Measurements from ENCODE around the gene CLCA2.

Gene CLCA2

DNA sequence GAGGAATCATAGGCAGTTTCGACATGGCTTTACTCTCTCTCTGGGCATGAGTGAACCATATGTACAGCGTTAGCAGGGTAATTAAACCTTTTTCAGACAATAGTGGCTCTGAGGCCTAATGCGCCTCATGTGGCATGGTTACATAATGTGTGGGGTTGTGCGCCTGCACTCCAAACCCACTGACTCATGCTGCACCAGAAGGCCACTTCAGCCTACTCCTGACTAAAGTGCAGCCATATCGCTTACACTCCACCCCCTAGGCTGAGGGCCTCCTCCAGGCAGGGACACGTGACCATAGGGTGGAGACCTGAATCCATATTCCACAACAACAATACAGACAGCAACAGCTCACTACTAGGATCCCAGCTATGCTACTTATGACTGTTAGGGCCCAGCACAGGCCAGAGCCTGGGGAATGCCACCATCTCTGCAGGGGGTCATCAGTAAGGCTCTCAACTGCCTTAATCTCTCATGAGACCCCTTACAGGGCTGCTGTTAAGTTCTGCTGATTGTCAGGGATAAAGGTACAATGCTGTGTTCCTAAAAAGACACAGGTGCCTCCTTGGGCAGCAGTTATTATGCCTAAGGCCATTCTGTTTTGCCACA lies 14.5 kb upstream of the CLCA2 start:
- H3K4me3 Mint-ChIP-seq, result no peak overlapping the region
- H3K4me1 Mint-ChIP-seq (ENCODE audit: low read depth), result no peaks in the 10 kb centered on the region
- H3K9me3 Mint-ChIP-seq (ENCODE audit: low read depth), result no peaks in the 10 kb centered on the region
- H3K36me3 Mint-ChIP-seq, result no peaks in the 10 kb centered on the region
- H3K27ac Mint-ChIP-seq, result no peak overlapping the region
- H3K27me3 Mint-ChIP-seq, result no peaks in the 10 kb centered on the region

DNA sequence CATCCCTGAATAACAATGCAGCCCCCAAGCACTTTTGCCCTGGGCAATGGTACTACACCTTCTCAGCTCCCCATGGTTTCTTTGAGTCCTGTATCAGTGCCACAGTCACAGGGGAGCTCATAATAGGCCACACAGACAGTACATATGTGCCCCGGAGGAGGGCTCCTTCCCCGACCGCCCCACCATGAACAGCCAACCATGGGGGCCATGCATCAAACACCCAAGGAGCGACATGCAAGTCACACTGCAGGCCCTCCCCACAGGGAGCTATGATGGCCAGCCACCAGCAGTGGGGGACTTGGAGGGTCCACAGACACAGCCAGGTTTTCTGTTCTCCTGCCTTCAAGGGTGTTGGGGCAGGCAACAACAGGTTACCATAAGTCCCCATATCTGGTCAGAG lies 13.1 kb upstream of the CLCA2 start:
- Mint-ChIP-seq H3K4me1 (ENCODE audit: low read depth) (no peaks in the 10 kb centered on the region), H3K27me3 (no peaks in the 10 kb centered on the region), H3K9me3 (ENCODE audit: low read depth) (no peaks in the 10 kb centered on the region), H3K36me3 (no peaks in the 10 kb centered on the region), H3K27ac (no peak overlapping the region), H3K4me3 (no peak overlapping the region)

DNA sequence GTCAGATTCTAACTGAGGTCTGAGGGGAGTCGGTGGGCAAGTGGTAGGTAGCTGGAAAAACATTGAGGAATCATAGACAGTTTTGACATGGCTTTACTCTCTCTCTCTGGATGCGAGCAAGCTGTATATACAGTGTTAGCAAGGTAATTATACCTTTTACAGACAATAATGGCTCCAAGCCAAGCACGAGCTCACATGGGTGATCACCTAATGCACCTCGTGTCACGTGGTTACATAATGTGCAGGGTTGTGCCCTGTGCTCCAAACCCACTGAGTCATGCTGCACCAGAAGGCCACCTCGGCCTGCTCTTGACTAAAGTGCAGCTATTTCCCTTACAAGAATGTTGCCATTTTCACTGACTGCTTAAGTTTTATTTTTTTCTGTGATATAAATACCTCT lies 7.6 kb upstream of the CLCA2 start:
- Mint-ChIP-seq H3K27ac (no peak overlapping the region), H3K36me3 (no peaks in the 10 kb centered on the region), H3K9me3 (ENCODE audit: low read depth) (no peaks in the 10 kb centered on the region), H3K27me3 (no peaks in the 10 kb centered on the region), H3K4me1 (ENCODE audit: low read depth) (peaks cover 2% of the 10 kb centered on the region), H3K4me3 (no peak overlapping the region)

DNA sequence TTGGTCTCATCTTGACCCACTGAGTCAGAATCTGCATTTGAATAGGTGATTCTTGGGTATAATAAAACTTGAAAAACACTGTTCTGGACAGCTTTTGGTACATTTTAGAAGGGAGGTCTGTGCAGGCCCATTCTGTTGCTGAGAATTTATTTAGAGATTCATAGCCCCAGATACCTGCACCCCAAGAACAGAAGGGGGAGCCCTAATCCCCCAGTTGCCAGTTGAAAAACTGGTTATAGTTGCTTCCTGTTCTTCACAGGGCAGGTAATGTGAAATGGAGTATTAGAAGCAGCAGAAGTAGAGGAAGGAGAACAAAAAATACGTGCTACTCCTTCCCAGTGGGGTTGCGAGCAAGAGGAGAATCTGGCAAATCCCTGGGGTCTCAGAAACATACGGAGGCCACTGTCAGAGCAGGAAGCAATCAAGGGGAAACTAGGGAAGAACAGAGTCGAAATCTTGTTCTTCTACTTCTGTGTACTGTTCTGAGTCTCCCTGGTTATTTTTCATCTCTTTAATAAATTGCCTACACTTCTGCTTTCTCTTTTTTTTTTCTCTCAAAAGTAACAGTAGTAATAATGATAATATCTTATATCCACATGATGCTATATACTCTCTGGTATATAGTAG lies 4.6 kb upstream of the CLCA2 start:
- H3K4me1 Mint-ChIP-seq (ENCODE audit: low read depth), result peaks cover 2% of the 10 kb centered on the region
- H3K36me3 Mint-ChIP-seq, result no peaks in the 10 kb centered on the region
- no peak overlapping the region for H3K27ac Mint-ChIP-seq
- H3K9me3 Mint-ChIP-seq (ENCODE audit: low read depth), result no peaks in the 10 kb centered on the region
- no peaks in the 10 kb centered on the region for H3K27me3 Mint-ChIP-seq
- peak overlapping the region; percentile 55 for H3K4me3 Mint-ChIP-seq

DNA sequence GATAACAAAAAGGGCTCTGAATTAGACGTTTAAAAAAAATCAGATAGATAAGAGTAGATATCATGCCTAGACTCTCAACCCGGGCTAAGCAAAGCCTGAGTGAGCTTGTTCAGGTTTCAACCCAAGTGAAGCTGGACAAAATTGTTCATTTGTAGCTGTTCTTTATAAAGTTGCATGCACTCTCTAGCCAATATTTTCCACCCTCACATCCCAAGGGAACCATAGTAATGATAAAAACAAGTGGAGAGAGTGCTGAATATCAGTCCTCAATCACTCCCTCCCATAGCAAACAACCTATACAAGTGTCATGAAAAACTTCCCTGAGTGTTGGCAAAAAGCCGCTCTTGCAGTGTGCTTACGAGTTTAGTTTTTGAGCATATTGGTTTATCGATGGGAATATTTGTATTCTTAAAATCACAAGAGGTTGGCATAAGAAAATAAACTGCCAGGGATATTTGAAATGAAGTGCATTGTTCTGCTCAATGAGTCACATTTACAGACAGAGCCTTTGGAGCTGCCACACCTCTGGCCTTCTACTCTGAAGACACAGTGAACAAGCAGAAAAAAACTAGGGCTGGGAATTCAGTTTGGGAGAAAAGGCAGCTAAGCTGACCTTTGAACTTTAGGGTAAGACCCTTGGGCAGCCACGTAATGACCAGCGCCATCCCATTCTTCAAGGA lies 2.2 kb upstream of the CLCA2 start:
- H3K4me1 Mint-ChIP-seq (ENCODE audit: low read depth), result peaks cover 2% of the 10 kb centered on the region
- no peaks in the 10 kb centered on the region for H3K36me3 Mint-ChIP-seq
- H3K27me3 Mint-ChIP-seq, result no peaks in the 10 kb centered on the region
- no peak overlapping the region for H3K27ac Mint-ChIP-seq
- no peaks in the 10 kb centered on the region for H3K9me3 Mint-ChIP-seq (ENCODE audit: low read depth)
- no peak overlapping the region for H3K4me3 Mint-ChIP-seq

DNA sequence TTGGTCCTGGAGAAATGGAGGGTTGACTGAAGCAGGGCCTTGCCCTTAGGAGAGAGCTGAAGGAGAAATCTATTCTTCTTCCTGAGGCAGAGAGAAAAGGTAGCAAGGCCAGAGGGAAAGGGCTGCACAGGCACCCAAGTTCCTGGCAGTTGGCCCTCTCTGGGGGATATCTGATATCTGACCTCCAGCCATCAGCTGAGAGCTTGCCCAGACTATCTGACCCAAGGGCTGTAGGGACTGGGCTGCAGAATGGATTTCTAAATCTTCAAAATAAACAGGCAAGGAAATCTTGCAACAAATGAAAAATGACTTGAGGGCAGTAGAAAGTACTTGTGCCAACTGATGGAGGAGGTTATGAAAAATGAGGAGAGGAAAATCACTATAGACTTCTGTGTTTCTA lies 498 bp upstream of the CLCA2 start:
- H3K4me1 Mint-ChIP-seq (ENCODE audit: low read depth), result peaks cover 2% of the 10 kb centered on the region
- H3K36me3 Mint-ChIP-seq, result no peaks in the 10 kb centered on the region
- H3K27me3 Mint-ChIP-seq, result no peaks in the 10 kb centered on the region
- H3K4me3 Mint-ChIP-seq, result no peak overlapping the region
- H3K27ac Mint-ChIP-seq, result no peak overlapping the region
- no peaks in the 10 kb centered on the region for H3K9me3 Mint-ChIP-seq (ENCODE audit: low read depth)

DNA sequence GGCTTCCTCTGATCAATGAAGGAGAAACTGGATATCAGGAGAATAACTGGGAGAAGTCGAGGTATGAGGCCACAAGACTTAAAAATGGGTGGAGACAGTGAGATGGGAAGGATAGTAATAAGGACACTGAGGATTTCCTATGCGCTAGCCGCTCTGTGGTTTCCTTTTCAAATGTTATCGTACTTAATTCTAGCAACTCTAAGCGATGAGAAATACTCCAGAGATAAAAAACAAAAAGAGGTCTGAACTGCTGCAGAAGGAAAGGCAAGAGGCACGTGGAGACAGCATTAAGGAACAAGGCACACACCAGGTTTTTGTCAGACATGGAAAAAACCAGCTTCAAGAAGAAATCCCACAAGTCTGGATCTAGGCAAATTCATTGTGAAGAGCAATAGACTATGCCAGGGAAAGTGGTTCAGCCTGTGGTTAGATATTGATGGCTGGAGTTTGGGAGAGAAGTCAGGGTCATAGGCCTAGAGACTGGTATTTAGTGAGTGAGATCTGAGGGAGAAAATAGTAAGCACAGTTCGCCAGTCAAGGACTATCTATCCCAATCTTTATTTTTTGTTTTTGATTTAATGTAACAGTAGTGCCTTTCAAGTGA lies 5.3 kb downstream of the CLCA2 start:
- H3K4me1 Mint-ChIP-seq (ENCODE audit: low read depth), result no peaks in the 10 kb centered on the region

DNA sequence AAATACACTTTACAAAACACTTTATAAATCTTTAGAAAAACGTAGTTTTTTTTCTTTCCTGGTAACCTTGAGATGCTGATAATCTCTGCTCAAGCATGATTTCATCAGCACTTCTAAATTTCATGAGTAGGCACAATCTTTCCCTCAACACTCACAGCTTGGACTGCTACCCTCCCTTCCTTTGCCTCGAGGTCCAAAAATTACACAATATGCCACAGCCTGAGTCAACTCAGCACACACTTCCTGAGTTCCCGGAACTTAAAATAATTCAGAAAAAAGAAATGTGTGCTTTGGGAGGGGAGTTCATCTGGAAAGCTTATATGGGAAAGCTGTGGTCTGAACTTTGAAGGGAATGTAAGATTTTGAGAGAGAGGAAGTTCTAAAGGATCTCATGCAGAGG lies 5.9 kb downstream of the CLCA2 start:
- no peaks in the 10 kb centered on the region for H3K9me3 Mint-ChIP-seq (ENCODE audit: low read depth)
- H3K4me1 Mint-ChIP-seq (ENCODE audit: low read depth), result no peaks in the 10 kb centered on the region
- no peaks in the 10 kb centered on the region for H3K36me3 Mint-ChIP-seq
- no peaks in the 10 kb centered on the region for H3K27me3 Mint-ChIP-seq
- no peak overlapping the region for H3K27ac Mint-ChIP-seq
- no peak overlapping the region for H3K4me3 Mint-ChIP-seq

More for the DNA sequence above, 5.3 kb downstream of the CLCA2 start:
- H3K9me3 Mint-ChIP-seq (ENCODE audit: low read depth), result no peaks in the 10 kb centered on the region
- no peak overlapping the region for H3K4me3 Mint-ChIP-seq
- H3K27me3 Mint-ChIP-seq, result no peaks in the 10 kb centered on the region
- no peak overlapping the region for H3K27ac Mint-ChIP-seq
- H3K36me3 Mint-ChIP-seq, result no peaks in the 10 kb centered on the region

DNA sequence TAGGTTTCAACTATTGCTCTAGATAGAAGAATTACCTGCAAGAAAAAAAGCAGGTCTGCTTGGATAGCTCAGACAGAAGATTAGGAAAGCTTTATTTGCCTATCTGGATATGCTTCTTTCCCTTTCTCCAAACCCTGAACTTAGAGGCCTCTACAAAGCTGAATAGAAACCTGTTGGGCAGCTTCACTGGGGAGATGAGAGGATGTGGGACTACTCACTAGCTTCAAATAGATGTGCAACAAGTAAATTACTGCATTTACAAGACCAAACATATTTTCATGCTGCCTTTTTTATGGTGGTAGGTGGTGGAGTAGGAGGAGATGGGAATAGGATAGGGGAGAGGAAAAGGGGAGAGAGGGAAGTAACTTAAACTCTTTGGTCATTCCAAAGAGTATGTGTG lies 6.4 kb downstream of the CLCA2 start:
- no peaks in the 10 kb centered on the region for H3K4me1 Mint-ChIP-seq (ENCODE audit: low read depth)
- no peaks in the 10 kb centered on the region for H3K36me3 Mint-ChIP-seq
- H3K27me3 Mint-ChIP-seq, result no peaks in the 10 kb centered on the region
- H3K9me3 Mint-ChIP-seq (ENCODE audit: low read depth), result no peaks in the 10 kb centered on the region
- no peak overlapping the region for H3K4me3 Mint-ChIP-seq
- H3K27ac Mint-ChIP-seq, result no peak overlapping the region

DNA sequence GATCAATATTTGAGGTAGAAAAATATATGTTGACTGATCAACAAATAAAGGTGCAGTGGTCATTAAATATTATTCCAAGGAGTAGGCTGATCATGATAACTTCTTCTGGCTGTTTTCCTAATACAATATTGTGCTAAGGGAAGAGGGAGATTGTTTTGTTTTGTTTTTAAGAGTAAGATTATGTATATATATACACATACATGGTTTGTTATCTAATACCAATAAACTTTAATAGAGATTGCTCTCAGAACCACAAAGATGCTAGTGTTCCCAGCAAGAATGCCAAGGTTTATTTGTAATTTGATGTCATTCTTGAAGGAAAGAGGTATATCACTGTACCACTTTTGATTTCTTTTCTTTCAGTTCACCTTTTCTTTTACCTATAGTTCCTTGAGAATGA lies 10.1 kb downstream of the CLCA2 start:
- H3K27ac Mint-ChIP-seq, result no peak overlapping the region
- no peaks in the 10 kb centered on the region for H3K4me1 Mint-ChIP-seq (ENCODE audit: low read depth)
- H3K27me3 Mint-ChIP-seq, result peaks cover 3% of the 10 kb centered on the region
- H3K9me3 Mint-ChIP-seq (ENCODE audit: low read depth), result no peaks in the 10 kb centered on the region
- no peak overlapping the region for H3K4me3 Mint-ChIP-seq
- H3K36me3 Mint-ChIP-seq, result no peaks in the 10 kb centered on the region

DNA sequence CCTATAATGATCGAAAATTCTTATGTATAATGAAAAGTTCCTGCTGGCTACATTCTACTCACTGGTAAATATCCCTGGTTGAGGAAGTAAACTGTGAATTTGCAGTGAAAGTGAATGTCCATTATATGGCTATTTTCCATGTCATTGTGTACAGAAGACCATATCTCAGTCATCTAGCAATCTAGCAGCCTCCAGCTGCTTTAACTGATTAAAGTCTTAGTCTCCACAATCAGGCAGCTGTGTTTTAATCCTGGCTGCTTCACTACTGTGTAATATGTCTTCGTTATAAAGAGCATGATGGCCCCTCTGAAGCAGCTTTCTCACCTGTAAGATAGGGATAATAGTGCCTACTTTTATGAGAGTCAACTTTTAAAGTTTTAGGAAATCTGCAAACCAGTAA lies 11.4 kb downstream of the CLCA2 start:
- H3K4me1 Mint-ChIP-seq (ENCODE audit: low read depth), result no peaks in the 10 kb centered on the region
- H3K27ac Mint-ChIP-seq, result no peak overlapping the region
- H3K27me3 Mint-ChIP-seq, result peaks cover 3% of the 10 kb centered on the region
- no peaks in the 10 kb centered on the region for H3K36me3 Mint-ChIP-seq
- no peaks in the 10 kb centered on the region for H3K9me3 Mint-ChIP-seq (ENCODE audit: low read depth)
- H3K4me3 Mint-ChIP-seq, result no peak overlapping the region

DNA sequence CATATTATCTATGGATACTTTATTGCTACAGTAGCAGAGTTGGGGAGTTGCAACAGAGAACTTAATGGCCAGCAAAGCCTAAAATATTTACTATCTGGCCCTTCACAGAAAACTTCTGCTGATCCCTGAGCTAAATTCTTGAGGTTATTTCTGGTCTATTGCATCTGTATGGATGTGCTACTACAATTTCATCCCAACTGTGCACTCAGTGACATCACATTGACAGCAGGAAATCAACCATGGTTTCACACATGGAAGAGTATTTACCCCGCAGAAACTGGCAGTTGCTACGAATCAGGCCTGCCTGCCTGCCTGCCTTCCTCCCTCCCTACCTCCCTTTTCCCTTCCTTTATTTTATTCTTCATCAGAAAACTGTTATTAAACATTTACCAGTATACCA lies 12.1 kb downstream of the CLCA2 start:
- Mint-ChIP-seq H3K9me3 (ENCODE audit: low read depth) (no peaks in the 10 kb centered on the region), H3K27ac (no peak overlapping the region), H3K4me3 (no peak overlapping the region), H3K4me1 (ENCODE audit: low read depth) (no peaks in the 10 kb centered on the region), H3K27me3 (peaks cover 3% of the 10 kb centered on the region), H3K36me3 (no peaks in the 10 kb centered on the region)

DNA sequence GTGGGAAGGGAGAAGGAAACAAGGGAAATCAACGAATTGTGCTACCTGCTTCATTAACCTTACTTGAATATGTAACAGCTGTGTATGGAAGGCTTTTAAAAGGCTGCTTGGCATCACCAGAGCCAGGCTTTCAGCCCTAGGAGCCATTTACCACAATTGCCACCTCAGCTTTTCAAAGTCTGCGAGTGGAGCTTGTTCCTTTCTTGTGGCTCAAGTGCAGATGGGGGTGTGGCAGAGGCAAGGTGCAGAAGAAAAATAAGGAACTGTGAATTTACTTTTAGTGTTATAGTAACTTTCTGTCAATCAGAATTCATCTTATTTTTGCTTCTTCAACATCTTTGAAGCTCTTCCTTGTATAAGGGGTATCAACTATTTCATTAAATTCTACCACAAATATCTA lies 17.6 kb downstream of the CLCA2 start:
- Mint-ChIP-seq H3K4me3 (no peak overlapping the region), H3K36me3 (no peaks in the 10 kb centered on the region), H3K4me1 (ENCODE audit: low read depth) (peaks cover 11% of the 10 kb centered on the region), H3K27me3 (peaks cover 3% of the 10 kb centered on the region), H3K9me3 (ENCODE audit: low read depth) (no peaks in the 10 kb centered on the region), H3K27ac (no peak overlapping the region)

DNA sequence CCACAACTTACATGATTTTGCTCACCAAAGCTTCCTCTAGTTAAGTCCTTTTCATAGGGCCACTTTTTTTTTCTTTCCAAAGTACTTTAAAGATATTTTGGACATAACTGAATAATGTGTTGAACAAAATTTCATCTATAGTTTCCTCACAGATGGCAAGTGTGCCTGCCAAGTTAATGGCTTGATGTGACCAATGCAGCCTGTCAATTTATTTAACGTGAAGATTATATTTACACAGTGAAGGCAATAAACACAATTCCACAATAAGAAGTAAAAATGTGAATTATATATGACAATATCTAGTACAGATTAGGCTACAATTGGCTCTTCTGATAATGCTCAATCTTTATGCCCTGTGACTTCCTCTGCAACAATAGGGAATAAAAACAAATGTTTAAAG lies 18.0 kb downstream of the CLCA2 start:
- Mint-ChIP-seq H3K9me3 (ENCODE audit: low read depth) (no peaks in the 10 kb centered on the region), H3K4me3 (no peak overlapping the region), H3K27ac (no peak overlapping the region), H3K4me1 (ENCODE audit: low read depth) (peaks cover 11% of the 10 kb centered on the region), H3K27me3 (peaks cover 3% of the 10 kb centered on the region), H3K36me3 (no peaks in the 10 kb centered on the region)

DNA sequence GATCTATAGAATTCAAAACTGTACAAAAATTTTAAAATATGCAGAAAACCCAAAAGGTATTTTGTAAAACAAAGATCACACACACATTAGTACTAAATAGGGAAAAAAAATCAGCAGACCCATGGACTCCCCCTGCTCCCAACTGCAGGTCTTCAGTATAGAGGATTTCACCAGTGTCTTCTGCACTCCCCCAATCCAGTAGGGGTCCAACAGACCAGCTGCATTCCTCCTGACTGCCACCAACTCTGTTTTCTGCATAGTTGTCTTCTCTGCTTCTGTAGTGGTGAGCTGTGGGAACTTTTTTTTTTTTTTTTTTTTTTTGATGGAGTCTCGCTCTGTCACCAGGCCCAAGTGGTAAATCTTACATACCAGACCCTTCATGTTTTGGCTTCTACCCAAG lies 21.9 kb downstream of the CLCA2 start:
- no peak overlapping the region for H3K27ac Mint-ChIP-seq
- peaks cover 11% of the 10 kb centered on the region for H3K4me1 Mint-ChIP-seq (ENCODE audit: low read depth)
- no peaks in the 10 kb centered on the region for H3K9me3 Mint-ChIP-seq (ENCODE audit: low read depth)
- no peaks in the 10 kb centered on the region for H3K36me3 Mint-ChIP-seq
- H3K27me3 Mint-ChIP-seq, result no peaks in the 10 kb centered on the region
- no peak overlapping the region for H3K4me3 Mint-ChIP-seq

All from activated naive CD8-positive, alpha-beta T cell (primary cell).